OCI-LY3 (cell line): ENCODE data around the gene DNASE2B.

ENCODE experiments used
- H2AFZ ChIP-seq: fragments of 200-600, 300-600 bp; shearing (Covaris generic); 2 replicates; pipeline ENCODE4 v1.6.0; 2014; ENCODE audit warnings: antibody characterized with exemption, low read depth, low read length
- H3K27ac ChIP-seq: fragments of 200-600, 300-600 bp; sonication (generic); 2 replicates; pipeline ENCODE4 v1.5.1; 2014; ENCODE audit warnings: mild to moderate bottlenecking, low read length, moderate library complexity, mixed read lengths
- H3K27me3 ChIP-seq: fragments of 200-600, 300-600 bp; sonication (generic); 2 replicates; pipeline ENCODE4 v1.6.1; 2014; ENCODE audit warnings: low read depth, low read length, mixed read lengths
- H3K36me3 ChIP-seq: fragments of 200-600, 300-600 bp; sonication (generic); replicated peaks from 2 replicates; pipeline ENCODE3; 2014; ENCODE audit warnings: low read depth, low read length, mixed read lengths
- H3K4me1 ChIP-seq: fragments of 300-600, 200-600 bp; sonication (generic); 2 replicates; pipeline ENCODE4 v1.6.1; 2014; ENCODE audit warnings: low read length, mixed read lengths
- H3K4me2 ChIP-seq: fragments of 200-600, 300-600 bp; sonication (generic); 2 replicates; pipeline ENCODE4 v1.6.1; 2014; ENCODE audit warnings: low read length, mixed read lengths
- H3K4me3 ChIP-seq: fragments of 300-600, 200-600 bp; sonication (generic); 2 replicates; pipeline ENCODE4 v1.5.1; 2014; ENCODE audit warnings: antibody characterized with exemption, mild to moderate bottlenecking, low read length, moderate library complexity
- H3K79me2 ChIP-seq: fragments of 300-600, 200-600 bp; shearing (Covaris generic); 2 replicates; pipeline ENCODE4 v1.6.1; 2014; ENCODE audit warnings: mild to moderate bottlenecking, low read length, mixed read lengths
- H3K9ac ChIP-seq: fragments of 300-600, 200-600 bp; shearing (Covaris generic); 2 replicates; pipeline ENCODE4 v1.6.0; 2014; ENCODE audit warnings: mild to moderate bottlenecking, low read length, moderate library complexity
- H3K9me3 ChIP-seq: fragments of 200-600, 300-600 bp; shearing (Covaris generic); 2 replicates; pipeline ENCODE4 v1.6.1; 2014; ENCODE audit warnings: low read length, mixed read lengths; ENCODE audit not compliant: insufficient read depth
- H4K20me1 ChIP-seq: fragments of 200-600, 300-600 bp; sonication (generic); 2 replicates; pipeline ENCODE4 v1.6.1; 2016; ENCODE audit warnings: low read length, mixed read lengths; ENCODE audit not compliant: insufficient read depth
- CTCF ChIP-seq: fragments of 200-600, 300-600 bp; sonication (generic); IDR thresholded peaks from 2 replicates; pipeline ENCODE4 v1.5.1; 2014; ENCODE audit warnings: antibody characterized with exemption, low read length, low read depth
- EZH2phosphoT487 ChIP-seq: fragments of 200-600 bp; shearing (Covaris generic); IDR thresholded peaks from 2 replicates; pipeline ENCODE4 v1.6.1; 2018; ENCODE audit warnings: antibody characterized with exemption, mixed run types, low read depth

The DNASE2B gene

GRCh38 chr1:84365225-84366221, 32.8 kb upstream of the DNASE2B start:
- H3K4me2 ChIP-seq, result no peak overlapping the region
- H3K79me2 ChIP-seq, result no peaks in the 10 kb centered on the region
- H4K20me1 ChIP-seq, result no peaks in the 10 kb centered on the region
- no peaks in the 10 kb centered on the region for H3K9me3 ChIP-seq
- TF ChIP-seq EZH2phosphoT487 (no peak), CTCF (no peak)
- no peaks in the 10 kb centered on the region for H3K36me3 ChIP-seq
- H3K27me3 ChIP-seq, result no peaks in the 10 kb centered on the region
- H2AFZ ChIP-seq, result no peak overlapping the region
- H3K9ac ChIP-seq, result no peak overlapping the region
- H3K4me3 ChIP-seq, result no peak overlapping the region
- H3K4me1 ChIP-seq, result no peaks in the 10 kb centered on the region
- no peak overlapping the region for H3K27ac ChIP-seq

- H2AFZ ChIP-seq, result no peak overlapping the region
- no peak for TF ChIP-seq CTCF
- TF ChIP-seq EZH2phosphoT487, result no peak
- no peaks in the 10 kb centered on the region for H3K4me1 ChIP-seq
- no peaks in the 10 kb centered on the region for H3K79me2 ChIP-seq
- no peak overlapping the region for H3K4me2 ChIP-seq
- no peak overlapping the region for H3K4me3 ChIP-seq
- no peak overlapping the region for H3K9ac ChIP-seq
- H3K36me3 ChIP-seq, result no peaks in the 10 kb centered on the region
- no peak overlapping the region for H3K27ac ChIP-seq
- H4K20me1 ChIP-seq, result no peaks in the 10 kb centered on the region
- H3K9me3 ChIP-seq, result no peaks in the 10 kb centered on the region
- H3K27me3 ChIP-seq, result no peaks in the 10 kb centered on the region
Measured at GRCh38 chr1:84366786-84367185, 31.5 kb upstream of the DNASE2B start.

- H3K9me3 ChIP-seq, result no peaks in the 10 kb centered on the region
- H2AFZ ChIP-seq, result no peak overlapping the region
- H3K27me3 ChIP-seq, result no peaks in the 10 kb centered on the region
- H4K20me1 ChIP-seq, result no peaks in the 10 kb centered on the region
- H3K4me2 ChIP-seq, result no peak overlapping the region
- no peaks in the 10 kb centered on the region for H3K4me1 ChIP-seq
- H3K4me3 ChIP-seq, result no peak overlapping the region
- no peaks in the 10 kb centered on the region for H3K36me3 ChIP-seq
- H3K27ac ChIP-seq, result no peak overlapping the region
- H3K79me2 ChIP-seq, result no peaks in the 10 kb centered on the region
- H3K9ac ChIP-seq, result no peak overlapping the region
- TF ChIP-seq EZH2phosphoT487 (no peak), CTCF (no peak)
Measured at GRCh38 chr1:84367219-84367618, 31.1 kb upstream of the DNASE2B start.

GRCh38 chr1:84368441-84368840, 29.8 kb upstream of the DNASE2B start:
- no peak overlapping the region for H3K27ac ChIP-seq
- no peak overlapping the region for H2AFZ ChIP-seq
- H3K79me2 ChIP-seq, result no peaks in the 10 kb centered on the region
- H3K9me3 ChIP-seq, result no peaks in the 10 kb centered on the region
- no peaks in the 10 kb centered on the region for H3K36me3 ChIP-seq
- H3K27me3 ChIP-seq, result no peaks in the 10 kb centered on the region
- no peak overlapping the region for H3K4me3 ChIP-seq
- H3K4me2 ChIP-seq, result no peak overlapping the region
- no peaks in the 10 kb centered on the region for H3K4me1 ChIP-seq
- no peak overlapping the region for H3K9ac ChIP-seq
- no peaks in the 10 kb centered on the region for H4K20me1 ChIP-seq
- TF ChIP-seq EZH2phosphoT487 (no peak), CTCF (no peak)
